Testis (tissue), 2 donors: Measurements from ENCODE around the gene ACSL6.

ENCODE experiments used
- POLR2A ChIP-seq: fragments of 450-650 bp; IDR thresholded peaks from one replicate; pipeline ENCODE4 v1.6.1; 2017; ENCODE audit warnings: antibody characterized with exemption, mild to moderate bottlenecking, moderate library complexity
- TF ChIP-seq, protein P1 (sequence below), 3 experiments: fragments of 450-650 bp in 2 of 3; fragments of 200-600 bp in 1 of 3; sonication (generic) in 1 of 3; IDR thresholded peaks; one replicate each; pipeline ENCODE4 v1.5.1; 2016 to 2019; ENCODE audit warnings: antibody characterized with exemption in 3 of 3, mild to moderate bottlenecking in 2 of 3, moderate library complexity in 1 of 3

DNA sequence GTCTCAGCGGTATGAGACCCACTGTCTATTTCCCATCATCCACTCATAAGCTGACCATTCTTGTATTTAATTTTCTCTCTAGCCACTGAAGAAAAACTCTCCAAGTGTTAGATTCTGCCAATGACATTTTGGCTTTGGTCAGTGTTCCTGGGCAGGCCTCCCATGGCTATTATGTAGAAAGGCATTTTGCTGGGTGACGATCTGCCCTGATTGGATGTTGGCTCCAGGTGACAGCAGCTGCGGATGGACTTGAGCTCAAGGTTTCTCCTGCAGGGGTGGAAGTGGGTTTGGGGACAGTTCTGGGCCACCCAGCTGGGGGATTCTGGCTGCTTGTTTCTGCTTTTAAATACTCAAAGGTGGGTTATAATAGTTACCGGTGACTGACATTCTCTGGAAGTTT is 31.6 kb downstream of the ACSL6 start:
- TF ChIP-seq, protein P1, sequence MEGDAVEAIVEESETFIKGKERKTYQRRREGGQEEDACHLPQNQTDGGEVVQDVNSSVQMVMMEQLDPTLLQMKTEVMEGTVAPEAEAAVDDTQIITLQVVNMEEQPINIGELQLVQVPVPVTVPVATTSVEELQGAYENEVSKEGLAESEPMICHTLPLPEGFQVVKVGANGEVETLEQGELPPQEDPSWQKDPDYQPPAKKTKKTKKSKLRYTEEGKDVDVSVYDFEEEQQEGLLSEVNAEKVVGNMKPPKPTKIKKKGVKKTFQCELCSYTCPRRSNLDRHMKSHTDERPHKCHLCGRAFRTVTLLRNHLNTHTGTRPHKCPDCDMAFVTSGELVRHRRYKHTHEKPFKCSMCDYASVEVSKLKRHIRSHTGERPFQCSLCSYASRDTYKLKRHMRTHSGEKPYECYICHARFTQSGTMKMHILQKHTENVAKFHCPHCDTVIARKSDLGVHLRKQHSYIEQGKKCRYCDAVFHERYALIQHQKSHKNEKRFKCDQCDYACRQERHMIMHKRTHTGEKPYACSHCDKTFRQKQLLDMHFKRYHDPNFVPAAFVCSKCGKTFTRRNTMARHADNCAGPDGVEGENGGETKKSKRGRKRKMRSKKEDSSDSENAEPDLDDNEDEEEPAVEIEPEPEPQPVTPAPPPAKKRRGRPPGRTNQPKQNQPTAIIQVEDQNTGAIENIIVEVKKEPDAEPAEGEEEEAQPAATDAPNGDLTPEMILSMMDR (IDR thresholded peaks at IDR 0.05), result no peak
- TF ChIP-seq POLR2A, result no peak
